H1 (cell line): ENCODE results near the gene TBPL2. TPM values are rescaled to one million over a fixed set of nuclear protein-coding genes. Genes with fewer than 3 reads are reported as not detected.

Source experiments
- CTCF ChIA-PET: fragments of 300-600 bp; sonication (Branson Sonifier 250); formaldehyde crosslinking; loops from one replicate; lab custom pipeline; 2021; ENCODE audit not compliant: partially characterized antibody; lab: Charles Lee
- POLR2A ChIA-PET: fragments of 300-600 bp; sonication (Branson Sonifier 250); formaldehyde crosslinking; loops from one replicate; lab custom pipeline; 2021; ENCODE audit warnings: inconsistent platforms; ENCODE audit not compliant: partially characterized antibody; lab: Charles Lee
- DNase-seq, 2 experiments: peaks; one replicate each; pipeline versions ENCODE4 v3.0.0 to v3.0.0-alpha.2; 2010 to 2022; ENCODE audit warnings: low spot score in 2 of 2, low read depth in 1 of 2, mixed read lengths in 1 of 2
- FAIRE-seq: peaks from 2 replicates; lab custom pipeline; 2011; peaks lifted over from hg19 to GRCh38; lab: Jason Lieb, UNC
- H2AFZ ChIP-seq: 2 replicates; pipeline ENCODE4 v1.8.1; 2012; ENCODE audit warnings: low read length, inconsistent platforms
- H2AK5ac ChIP-seq: 2 replicates; pipeline ENCODE4 v1.6.1; 2013; ENCODE audit warnings: low read depth, low read length
- H2BK120ac ChIP-seq: replicated peaks from 2 replicates; pipeline ENCODE3; 2013; ENCODE audit warnings: low read depth, low read length, inconsistent platforms
- H2BK12ac ChIP-seq: 2 replicates; pipeline ENCODE4 v1.6.1; 2013; ENCODE audit warnings: low read depth, low read length
- H2BK15ac ChIP-seq: 2 replicates; pipeline ENCODE4 v1.6.1; 2013; ENCODE audit warnings: low read length
- H2BK20ac ChIP-seq: 2 replicates; pipeline ENCODE4 v1.6.1; 2013; ENCODE audit warnings: low read length
- H2BK5ac ChIP-seq: 2 replicates; pipeline ENCODE4 v1.6.1; 2013; ENCODE audit warnings: low read depth, low read length
- H3K14ac ChIP-seq: 2 replicates; pipeline ENCODE4 v1.6.1; 2013; ENCODE audit warnings: inconsistent platforms; ENCODE audit not compliant: insufficient read length
- H3K18ac ChIP-seq: 2 replicates; pipeline ENCODE4 v1.6.1; 2013; ENCODE audit warnings: low read length; ENCODE audit errors: extremely low read depth
- H3K23ac ChIP-seq: 2 replicates; pipeline ENCODE4 v1.6.1; 2013; ENCODE audit warnings: inconsistent platforms; ENCODE audit not compliant: insufficient read length
- H3K23me2 ChIP-seq: 2 replicates; pipeline ENCODE4 v1.6.1; 2013; ENCODE audit warnings: low read depth, low read length
- H3K27ac ChIP-seq: 2 replicates; pipeline ENCODE4 v1.6.1; 2011; ENCODE audit warnings: low read depth, low read length, inconsistent platforms
- H3K27me3 ChIP-seq, 4 experiments: replicated peaks in 1 of 4; 1 replicate in 1 of 4; 2 replicates in 3 of 4; pipeline versions ENCODE4 v1.6.1 to v1.8.1; 2011 to 2013; ENCODE audit warnings: low read length in 3 of 4, mild to moderate bottlenecking in 3 of 4, inconsistent platforms in 2 of 4, mixed read lengths in 2 of 4, moderate library complexity in 1 of 4; ENCODE audit not compliant: control insufficient read depth in 3 of 4, insufficient read depth in 3 of 4; ENCODE audit errors: extremely low read depth in 1 of 4
- H3K36me3 ChIP-seq, 4 experiments: 2 replicates each; pipeline versions ENCODE4 v1.6.1 to v1.8.1; 2011 to 2013; ENCODE audit warnings: mild to moderate bottlenecking in 4 of 4, low read length in 3 of 4, moderate library complexity in 2 of 4, control low read depth in 1 of 4, inconsistent platforms in 1 of 4; ENCODE audit not compliant: insufficient read depth in 4 of 4, control insufficient read depth in 2 of 4
- H3K4ac ChIP-seq: replicated peaks from 2 replicates; pipeline ENCODE3; 2013; ENCODE audit warnings: low read length, low read depth, mixed read lengths, inconsistent platforms; ENCODE audit not compliant: insufficient read length
- H3K4me1 ChIP-seq, 4 experiments: replicated peaks in 1 of 4; 1 replicate in 1 of 4; 2 replicates in 3 of 4; pipeline versions ENCODE4 v1.6.1 to v1.8.1; 2011 to 2013; ENCODE audit warnings: low read length in 3 of 4, inconsistent platforms in 2 of 4, mixed read lengths in 1 of 4; ENCODE audit not compliant: insufficient read depth in 4 of 4, control insufficient read depth in 3 of 4
- H3K4me2 ChIP-seq, 2 experiments: 2 replicates each; pipeline versions ENCODE4 v1.6.1 to v1.8.1; 2011 to 2013; ENCODE audit warnings: low read depth in 2 of 2, low read length in 2 of 2, control low read depth in 1 of 2, inconsistent platforms in 1 of 2, mild to moderate bottlenecking in 1 of 2; ENCODE audit not compliant: insufficient read depth in 1 of 2
- H3K4me3 ChIP-seq, 4 experiments: fragments of 200-600, 300-600 bp in 1 of 4; sonication (generic), shearing (Covaris generic), sonication (Bioruptor Twin) in 1 of 4; 2 replicates each; pipeline versions ENCODE4 v1.5.1 to v1.8.1; 2011 to 2016; ENCODE audit warnings: low read length in 4 of 4, low read depth in 3 of 4, control low read depth in 2 of 4, inconsistent platforms in 2 of 4, mild to moderate bottlenecking in 2 of 4, mixed read lengths in 1 of 4, moderate library complexity in 1 of 4; ENCODE audit not compliant: insufficient read depth in 2 of 4; ENCODE audit errors: extremely low read depth in 1 of 4
- H3K56ac ChIP-seq: replicated peaks from 2 replicates; pipeline ENCODE3; 2013; ENCODE audit warnings: low read depth, mild to moderate bottlenecking, mixed read lengths, low read length, inconsistent platforms; ENCODE audit not compliant: insufficient read length
- H3K79me1 ChIP-seq: 2 replicates; pipeline ENCODE4 v1.6.1; 2013; ENCODE audit warnings: low read depth, low read length, control low read depth
- H3K79me2 ChIP-seq, 2 experiments: 2 replicates each; pipeline versions ENCODE4 v1.6.1 to v1.8.1; 2012 to 2013; ENCODE audit warnings: low read length in 2 of 2, mild to moderate bottlenecking in 2 of 2, inconsistent platforms in 1 of 2; ENCODE audit not compliant: insufficient read depth in 2 of 2, control insufficient read depth in 1 of 2
- H3K9ac ChIP-seq, 4 experiments: replicated peaks in 1 of 4; 1 replicate in 1 of 4; 2 replicates in 3 of 4; pipeline versions ENCODE4 v1.6.1 to v1.8.1; 2011 to 2013; ENCODE audit warnings: low read depth in 3 of 4, low read length in 3 of 4, control low read depth in 2 of 4, mild to moderate bottlenecking in 2 of 4, moderate library complexity in 2 of 4, inconsistent platforms in 1 of 4; ENCODE audit errors: extremely low read depth in 1 of 4
- H3K9me3 ChIP-seq, 2 experiments: 2 replicates each; pipeline versions ENCODE4 v1.6.1 to v1.8.1; 2012 to 2013; ENCODE audit warnings: mild to moderate bottlenecking in 2 of 2, moderate library complexity in 2 of 2, control low read depth in 1 of 2, inconsistent platforms in 1 of 2, low read depth in 1 of 2, low read length in 1 of 2, mixed read lengths in 1 of 2; ENCODE audit not compliant: insufficient read depth in 2 of 2
- H4K20me1 ChIP-seq, 2 experiments: replicated peaks in 1 of 2; 2 replicates each; pipeline versions ENCODE3 to v1.8.1; 2011 to 2013; ENCODE audit warnings: inconsistent platforms in 2 of 2, low read length in 2 of 2, mild to moderate bottlenecking in 1 of 2; ENCODE audit not compliant: insufficient read depth in 2 of 2, control insufficient read depth in 1 of 2
- H4K5ac ChIP-seq: 2 replicates; pipeline ENCODE4 v1.6.1; 2013; ENCODE audit warnings: low read length, low read depth, mixed read lengths, inconsistent platforms; ENCODE audit not compliant: insufficient read length
- H4K8ac ChIP-seq: 2 replicates; pipeline ENCODE4 v1.8.0; 2013; ENCODE audit warnings: mild to moderate bottlenecking, moderate library complexity, low read length, inconsistent platforms; ENCODE audit not compliant: insufficient read depth; ENCODE audit errors: extremely low read depth
- H4K91ac ChIP-seq: replicated peaks from 2 replicates; pipeline ENCODE3; 2013; ENCODE audit warnings: low read length, mixed read lengths, inconsistent platforms; ENCODE audit not compliant: insufficient read length
- CHD1 ChIP-seq: IDR thresholded peaks from 2 replicates; pipeline ENCODE4 v1.6.1; 2012; ENCODE audit warnings: low read depth, low read length, improper control_type of control experiment
- SIX5 ChIP-seq: IDR thresholded peaks from 2 replicates; pipeline ENCODE4 v1.6.1; 2011; ENCODE audit warnings: mild to moderate bottlenecking, low read depth, low read length
- SUZ12 ChIP-seq: fragments of 200-600 bp; sonication (generic); IDR thresholded peaks from 2 replicates; pipeline ENCODE4 v1.6.1; 2012; ENCODE audit warnings: mild to moderate bottlenecking, inconsistent platforms, low read length, moderate library complexity, mixed read lengths
- WGBS, 2 experiments: shearing (Covaris generic) in 1 of 2; methylation state at CpG; one replicate each; pipeline versions ENCODE4 v1.1.6 to v1.1.7; 2013 to 2015; ENCODE audit warnings: low lambda C conversion rate in 2 of 2, mixed read lengths in 2 of 2, inconsistent platforms in 1 of 2, low coverage in 1 of 2, missing lambda C conversion rate in 1 of 2; ENCODE audit not compliant: insufficient replicate concordance in 2 of 2, insufficient coverage in 1 of 2, insufficient read length in 1 of 2; ENCODE audit errors: extremely low coverage in 1 of 2, missing lambda C conversion rate in 1 of 2; 5-methylcytosine and 5-hydroxymethylcytosine counted together
- polyA plus RNA-seq, 7 experiments: library from polyadenylated mRNA; depleted of rRNA in 3 of 7; stranded (reverse) in 5 of 7; unstranded in 2 of 7; fragments of >200 nt in 5 of 7; fragments of 200-250 nt in 2 of 7; gene quantifications; 1 replicate in 5 of 7; 2 replicates in 1 of 7; 4 replicates in 1 of 7; pipeline versions ENCODE4 v1.2.1 to v1.2.3, GENCODE V29; 2011 to 2013; ENCODE audit warnings: missing spikeins in 2 of 7, mixed read lengths in 2 of 7
- total RNA-seq: library from RNA; stranded (reverse); fragmentation: NEBNext Ultra II Directional; extraction: Animal tissue kit (Norgen Biotek cat#: 25700); gene quantifications from 2 replicates; pipeline ENCODE4 v1.2.1, GENCODE V29; 2021

Gene TBPL2
- total and polyA plus RNA-seq, 2 of the 8 experiments (the other 6 are each of a cell fraction or from before 2014, with no cell fraction given), result 0.03 TPM; not detected in 1

GRCh38 chr14:55467307-55467706, 26.9 kb upstream of the TBPL2 start:
- H3K23me2 ChIP-seq, result no peaks in the 10 kb centered on the region
- H3K4ac ChIP-seq, result no peak overlapping the region
- no peaks in the 10 kb centered on the region for H4K20me1 ChIP-seq
- no peak overlapping the region for H3K56ac ChIP-seq
- H3K4me1 ChIP-seq, result no peaks in the 10 kb centered on the region
- H3K4me2 ChIP-seq, result no peak overlapping the region
- H3K14ac ChIP-seq, result no peak overlapping the region
- H2BK15ac ChIP-seq, result no peak overlapping the region
- FAIRE-seq (no peak), DNase-seq (no peak)
- H2BK20ac ChIP-seq, result no peak overlapping the region
- no peak overlapping the region for H4K8ac ChIP-seq
- H3K9me3 ChIP-seq, result no peaks in the 10 kb centered on the region
- ChIA-PET POLR2A (no interaction called here), CTCF (interaction anchor here (0.8 to 1.6 kb wide), 3 partner anchors 10 to 29 kb away, joined by 3 to 7 read pairs (median 4); no protein-coding TSS in a partner anchor)
- H2BK12ac ChIP-seq, result no peak overlapping the region
- WGBS, 2 experiments, result 85% methylated on average over 7 of the region's 7 CpGs; no CpG with 5 or more reads in 1 of the 2 experiments
- H2AFZ ChIP-seq, result no peak overlapping the region
- no peak overlapping the region for H4K91ac ChIP-seq
- H3K9ac ChIP-seq, result no peak overlapping the region
- no peak overlapping the region for H3K18ac ChIP-seq
- no peak overlapping the region for H2BK5ac ChIP-seq
- H3K27me3 ChIP-seq, result no peaks in the 10 kb centered on the region
- H3K27ac ChIP-seq, result no peak overlapping the region
- no peaks in the 10 kb centered on the region for H3K36me3 ChIP-seq
- no peaks in the 10 kb centered on the region for H3K79me1 ChIP-seq
- no peak overlapping the region for H3K23ac ChIP-seq
- TF ChIP-seq SIX5 (no peak), SUZ12 (no peak), CHD1 (no peak)
- no peak overlapping the region for H2BK120ac ChIP-seq
- H3K79me2 ChIP-seq, result no peaks in the 10 kb centered on the region
- H4K5ac ChIP-seq, result no peak overlapping the region
- H2AK5ac ChIP-seq, result no peak overlapping the region
- H3K4me3 ChIP-seq, result no peak overlapping the region
